Fibroblast of skin of abdomen (primary cell): Measurements from ENCODE around the gene HSP90AA1.
"Not testable (repeated sequence)": the region's sequence is repeated elsewhere in the genome, so short reads cannot be mapped to it uniquely, and the experiment has no call there.

Source experiments
- DNase-seq: peaks from one replicate; pipeline ENCODE4 v3.0.0-alpha.2; 2013

The HSP90AA1 gene

DNA sequence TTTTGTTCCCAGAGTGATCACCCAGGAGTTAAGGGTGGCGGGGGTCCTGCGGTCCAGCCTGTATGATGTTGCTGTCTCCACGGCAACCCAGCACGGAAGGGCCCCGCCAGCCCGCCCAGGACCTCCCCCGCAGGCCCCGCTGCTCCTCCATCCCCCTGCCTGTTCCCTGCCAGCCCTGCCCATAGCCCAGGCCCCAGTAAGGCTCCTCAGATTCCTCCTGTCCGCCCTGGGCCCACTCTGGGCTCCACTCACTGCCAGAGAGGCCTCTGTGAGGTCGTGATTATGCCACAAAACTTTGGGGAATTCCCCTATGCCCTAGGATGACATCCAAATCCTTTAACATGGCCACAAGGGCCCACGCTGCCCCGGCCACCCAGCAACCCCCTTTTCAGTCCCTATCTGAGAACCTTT is 20.8 kb downstream of the HSP90AA1 start:
- no peak for DNase-seq

DNA sequence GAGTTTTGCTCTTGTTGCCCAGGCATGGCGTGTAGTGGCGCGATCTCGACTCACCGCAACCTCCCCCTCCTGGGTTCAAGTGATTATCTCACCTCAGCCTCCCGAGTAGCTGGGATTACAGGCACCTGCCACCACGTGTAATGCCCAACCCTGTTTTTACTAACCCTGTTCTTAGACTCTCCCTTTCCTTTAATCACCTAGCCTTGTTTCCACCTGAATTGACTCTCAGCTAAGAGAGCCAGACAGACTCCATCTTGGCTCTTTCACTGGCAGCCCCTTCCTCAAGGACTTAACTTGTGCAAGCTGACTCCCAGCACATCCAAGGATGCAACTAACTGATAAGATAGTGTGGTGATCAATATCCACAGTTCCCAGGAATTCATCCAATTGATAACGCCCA is 22.3 kb downstream of the HSP90AA1 start:
- DNase-seq: not testable (repeated sequence)

DNA sequence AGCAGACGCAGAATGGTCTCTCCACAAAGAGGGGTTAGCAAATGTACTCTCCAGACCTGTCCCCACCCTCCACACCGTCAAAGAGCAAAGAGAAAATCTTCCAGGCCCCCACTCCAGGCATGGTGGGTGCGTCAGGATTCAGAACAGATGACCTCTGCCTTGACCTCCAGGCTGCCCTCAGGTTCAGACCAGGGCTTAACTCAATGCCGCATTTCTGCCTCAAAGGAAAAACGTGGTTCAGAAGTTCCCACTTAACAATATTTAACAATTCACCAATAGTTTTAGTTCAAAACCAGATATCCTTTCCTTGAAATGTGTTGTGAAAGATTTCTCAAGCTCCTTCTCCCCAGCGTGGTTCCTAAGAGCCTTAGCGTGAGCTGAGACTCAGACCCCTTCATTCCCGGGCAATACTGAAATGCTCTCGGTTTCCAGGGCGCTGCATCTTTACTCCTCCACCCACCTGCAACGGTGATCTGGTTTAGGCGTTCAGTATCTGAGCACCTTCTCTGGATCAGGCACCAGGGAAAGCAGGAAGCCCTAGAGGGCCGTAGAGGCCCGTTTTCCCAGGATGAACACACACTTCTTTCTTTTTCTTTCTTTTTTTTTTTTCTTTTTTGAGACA is 22.9 kb downstream of the HSP90AA1 start:
- no peak for DNase-seq

DNA sequence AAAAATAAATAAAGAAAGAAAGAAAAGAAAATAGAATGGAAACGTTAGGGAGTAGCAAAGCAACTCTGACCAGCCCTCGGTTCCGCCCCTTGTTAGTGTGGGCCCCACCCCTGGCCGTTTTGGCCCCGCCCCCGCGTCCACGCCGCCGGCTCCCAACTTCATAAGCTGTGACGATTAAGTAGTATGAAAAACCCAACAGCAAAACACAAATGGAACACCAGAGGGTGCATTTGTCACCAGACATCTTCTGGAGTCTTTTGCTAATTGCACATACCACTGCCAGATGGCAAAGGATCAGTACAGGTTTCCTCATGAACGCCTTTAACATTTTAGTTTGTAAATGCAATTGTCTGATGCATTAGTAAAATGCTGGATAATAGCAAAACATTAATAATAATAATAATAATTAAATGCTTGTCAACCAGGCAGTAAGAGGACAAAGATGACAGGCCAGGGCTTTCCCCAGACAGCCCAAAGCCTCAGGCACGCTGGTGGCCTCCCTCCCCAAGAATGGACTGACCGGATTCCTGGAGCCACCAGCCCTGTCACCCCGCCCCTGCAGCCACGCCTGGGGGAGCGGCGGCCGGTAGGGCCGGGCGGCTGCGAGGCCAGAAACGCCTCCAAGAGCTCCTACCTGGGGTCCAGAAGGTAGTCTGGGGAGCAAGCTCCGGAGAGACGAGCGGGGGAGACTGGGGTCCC is 23.6 kb downstream of the HSP90AA1 start:
- peak; percentile 89 for DNase-seq

DNA sequence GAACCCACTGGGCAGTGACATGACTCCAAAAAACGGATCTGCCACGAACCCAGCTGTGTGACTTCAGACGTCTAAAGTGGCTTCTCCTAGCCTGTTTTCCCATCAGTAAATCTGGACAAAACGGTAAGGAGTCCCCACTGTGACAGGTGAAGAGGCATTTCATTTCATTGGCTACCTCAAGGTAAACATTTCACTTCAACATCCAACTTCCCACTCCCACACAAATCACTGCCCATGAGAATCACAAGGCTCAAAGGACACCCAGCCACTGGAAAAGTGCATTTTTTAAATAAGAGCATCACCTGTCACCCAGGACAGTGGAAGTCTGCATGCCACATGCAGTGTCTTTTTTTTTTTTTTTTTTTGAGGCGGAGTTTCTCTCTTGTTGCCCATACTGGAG is 27.9 kb downstream of the HSP90AA1 start:
- DNase-seq: no peak

DNA sequence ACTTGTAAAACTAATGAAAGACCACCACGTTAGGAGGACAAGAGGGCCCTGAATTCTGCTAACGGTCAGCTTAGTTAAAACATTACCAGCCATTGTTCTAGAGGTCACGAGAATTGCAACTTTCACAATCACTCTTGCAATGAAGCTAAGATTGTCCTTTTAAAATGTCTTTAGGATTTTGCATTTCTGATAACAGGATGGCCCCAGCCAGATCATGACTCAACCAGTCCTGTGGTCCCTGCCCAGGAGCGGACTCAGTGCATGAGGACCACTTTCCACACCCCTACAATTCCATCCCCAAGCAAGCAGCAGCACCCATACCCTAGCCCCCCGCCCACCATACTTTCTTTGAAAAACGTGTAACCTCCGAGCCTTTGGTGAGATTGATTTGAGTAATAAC is 28.7 kb downstream of the HSP90AA1 start:
- no peak for DNase-seq

DNA sequence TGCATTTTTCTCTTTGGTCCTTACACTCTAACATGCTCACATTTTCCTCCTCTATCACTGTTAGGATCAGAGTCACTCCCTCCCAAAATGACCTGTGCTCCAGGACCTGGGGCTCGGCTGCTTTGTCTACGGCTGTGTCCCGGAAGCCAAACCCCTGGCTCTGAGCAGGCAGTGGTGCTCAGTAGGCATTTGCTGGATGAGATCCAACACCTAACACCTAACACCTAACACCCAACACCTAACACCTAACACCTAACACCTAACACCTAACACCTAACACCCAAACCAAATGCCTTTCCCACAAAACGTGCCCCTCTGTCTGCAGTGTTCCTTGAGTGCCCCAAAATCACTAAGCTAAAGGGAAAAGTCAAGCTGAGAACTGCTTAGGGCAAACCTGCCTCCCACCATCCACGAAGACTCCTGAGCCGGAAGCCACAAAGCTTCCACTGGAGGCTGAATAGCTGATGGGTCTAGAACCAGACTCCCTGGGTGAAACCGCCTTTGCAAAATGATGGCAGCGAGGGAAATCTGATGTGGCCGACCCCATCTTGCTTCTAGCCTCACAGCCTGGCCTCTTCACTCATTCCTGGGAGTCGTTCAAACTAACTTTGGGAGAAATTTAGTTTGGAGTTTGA is 29.2 kb downstream of the HSP90AA1 start:
- DNase-seq: no peak

DNA sequence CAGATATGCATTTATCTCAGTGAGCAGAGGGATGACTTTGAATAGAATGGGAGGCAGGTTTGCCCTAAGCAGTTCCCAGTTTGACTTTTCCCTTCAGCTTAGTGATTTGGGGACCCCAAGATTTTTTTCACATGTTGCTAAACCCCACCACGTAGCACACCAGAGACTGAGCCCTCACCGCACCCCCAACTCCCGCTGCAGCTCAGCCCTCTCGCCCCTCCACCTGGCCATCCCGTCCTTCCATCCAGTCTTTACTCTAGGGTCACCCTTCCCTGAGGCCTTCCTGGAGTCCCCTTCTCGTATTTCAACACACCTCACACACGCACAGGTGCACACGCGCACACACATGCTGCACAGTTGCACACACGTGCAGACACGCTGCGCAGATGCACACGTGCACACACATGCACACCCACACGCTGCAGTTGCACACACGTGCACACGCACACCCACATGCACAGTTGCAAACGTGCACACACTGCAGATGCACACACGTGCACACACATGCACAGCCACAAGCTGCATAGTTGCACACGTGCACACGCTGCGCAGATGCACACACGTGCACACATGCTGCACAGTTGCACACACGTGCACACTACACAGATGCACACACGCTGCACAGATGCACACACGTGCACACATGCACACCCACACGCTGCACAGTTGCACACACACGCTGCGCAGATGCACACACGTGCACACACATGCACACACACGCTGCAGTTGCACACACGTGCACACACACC is 30.0 kb downstream of the HSP90AA1 start:
- no peak for DNase-seq

DNA sequence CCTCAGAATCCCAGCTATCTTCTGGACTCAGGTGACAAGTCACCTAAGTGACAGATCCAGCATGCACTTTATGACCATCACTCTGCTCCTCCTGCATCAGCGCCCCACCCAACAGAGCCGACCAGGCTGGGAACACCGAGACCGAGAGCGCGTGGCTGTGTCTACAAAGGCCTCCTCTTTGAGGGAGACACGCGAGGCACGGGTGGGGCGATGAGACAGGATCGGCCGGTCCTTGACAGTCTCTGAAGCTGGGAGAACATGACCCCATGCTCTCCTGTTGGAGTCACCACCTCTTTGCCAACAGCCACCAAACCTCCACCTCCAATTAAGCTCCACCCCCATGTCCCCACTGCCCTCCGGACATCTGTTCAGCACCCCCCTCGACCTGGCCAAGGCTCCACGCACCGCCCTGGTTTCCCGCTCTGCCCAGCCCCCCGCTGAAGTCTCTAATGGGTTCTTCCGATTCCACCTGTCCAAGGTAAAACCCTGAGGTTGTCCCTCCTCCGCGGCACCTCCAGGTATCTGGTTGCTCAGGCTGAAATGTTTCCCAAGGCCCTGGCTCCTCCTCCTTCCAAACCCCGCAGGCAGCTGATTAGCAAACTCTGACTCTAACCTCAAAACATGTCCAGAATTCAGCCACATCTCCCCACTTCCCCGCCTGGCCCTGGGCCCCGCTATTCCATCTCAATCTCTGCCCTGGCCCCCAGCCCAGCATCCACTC is 31.5 kb downstream of the HSP90AA1 start:
- DNase-seq: peak; percentile 78

DNA sequence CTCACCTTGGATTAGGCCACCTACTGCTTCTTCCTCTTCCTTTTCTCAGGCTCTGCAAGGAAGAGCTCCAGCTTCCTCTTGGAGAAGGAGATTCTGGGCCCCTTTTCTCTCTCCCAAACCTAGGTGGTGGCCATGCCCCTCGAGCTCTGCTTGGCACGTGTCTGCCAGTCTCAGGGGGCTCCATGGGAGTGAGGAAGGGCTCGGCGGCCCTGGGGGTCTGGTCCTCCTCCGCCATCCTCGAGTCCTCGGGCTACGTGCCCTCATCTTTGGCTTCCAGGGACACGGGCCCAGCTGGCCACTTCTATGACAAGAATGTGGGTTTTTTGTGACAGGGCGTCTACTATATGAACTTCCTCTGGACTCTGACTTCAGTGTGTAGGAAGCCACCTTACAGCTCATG is 34.3 kb downstream of the HSP90AA1 start:
- DNase-seq: no peak

DNA sequence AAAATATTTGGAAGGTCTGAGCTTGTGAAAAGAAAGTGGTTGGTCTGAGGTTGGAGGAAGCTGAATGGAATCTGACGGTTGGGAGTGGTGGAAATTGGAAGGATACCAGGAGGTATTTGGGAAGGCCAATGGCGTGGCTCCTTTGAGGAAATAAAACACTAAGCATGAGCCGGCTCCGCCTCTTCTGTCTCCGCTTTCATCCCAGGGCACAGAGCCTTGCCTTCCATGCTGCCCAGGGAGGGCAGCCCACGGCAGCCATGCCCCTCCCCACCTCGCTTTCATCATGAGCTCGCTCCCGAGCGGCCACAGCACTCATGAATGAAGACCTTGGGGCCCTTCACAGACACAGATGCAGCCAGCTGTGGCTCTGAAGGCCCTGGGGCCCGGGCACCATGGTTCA is 36.2 kb downstream of the HSP90AA1 start:
- DNase-seq: peak; percentile 86

DNA sequence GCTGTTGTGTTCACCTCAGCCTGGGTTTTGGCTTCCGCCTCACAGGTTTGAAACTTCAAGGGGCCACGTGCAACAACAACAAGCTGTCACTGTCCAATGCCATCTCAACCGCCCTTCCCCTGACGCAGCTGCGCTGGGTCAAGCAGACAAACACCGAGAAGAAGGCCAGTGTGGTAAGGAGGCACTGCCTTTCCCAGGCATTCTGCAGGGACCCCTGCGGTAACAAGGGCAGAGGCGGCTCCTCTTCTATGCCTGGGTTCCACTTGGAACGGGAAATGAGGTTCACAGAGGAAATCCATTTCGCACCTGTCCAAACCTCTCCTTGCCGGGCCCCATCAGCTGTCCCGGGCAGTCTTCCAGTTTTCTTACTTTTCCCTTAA is 36.8 kb downstream of the HSP90AA1 start:
- DNase-seq: no peak

DNA sequence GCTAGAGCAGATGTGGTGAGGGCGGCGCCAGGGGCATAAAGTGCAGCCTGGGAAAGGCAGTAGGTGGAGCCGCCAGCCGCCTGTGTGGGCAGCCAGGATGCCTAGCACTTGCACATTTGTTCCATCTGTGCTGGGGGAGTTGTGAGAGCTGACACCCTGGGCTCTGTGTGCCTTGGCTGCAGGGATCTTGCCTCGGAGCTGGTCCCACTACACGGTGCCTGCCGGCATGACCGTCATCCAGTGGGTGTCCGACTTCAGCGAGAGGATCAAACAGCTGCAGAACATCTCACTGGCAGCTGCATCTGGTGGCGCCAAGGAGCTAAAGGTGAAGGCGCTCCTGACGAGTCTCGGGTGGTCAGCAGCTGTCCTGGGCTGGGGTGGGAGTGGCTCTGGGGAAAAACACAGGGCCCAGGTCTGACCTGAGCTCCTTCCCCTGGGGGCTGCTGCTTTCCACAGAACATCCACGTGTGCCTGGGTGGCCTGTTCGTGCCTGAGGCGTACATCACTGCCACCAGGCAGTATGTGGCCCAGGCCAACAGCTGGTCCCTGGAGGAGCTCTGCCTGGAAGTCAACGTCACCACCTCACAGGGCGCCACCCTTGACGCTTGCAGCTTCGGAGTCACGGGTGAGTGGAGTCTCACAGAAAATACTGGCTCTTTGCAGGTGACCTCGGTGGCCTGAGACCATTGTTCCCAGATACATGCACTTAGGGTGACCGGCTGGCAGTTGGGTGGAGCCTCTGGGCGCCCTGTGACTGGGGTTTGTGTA is 37.4 kb downstream of the HSP90AA1 start:
- no peak for DNase-seq

DNA sequence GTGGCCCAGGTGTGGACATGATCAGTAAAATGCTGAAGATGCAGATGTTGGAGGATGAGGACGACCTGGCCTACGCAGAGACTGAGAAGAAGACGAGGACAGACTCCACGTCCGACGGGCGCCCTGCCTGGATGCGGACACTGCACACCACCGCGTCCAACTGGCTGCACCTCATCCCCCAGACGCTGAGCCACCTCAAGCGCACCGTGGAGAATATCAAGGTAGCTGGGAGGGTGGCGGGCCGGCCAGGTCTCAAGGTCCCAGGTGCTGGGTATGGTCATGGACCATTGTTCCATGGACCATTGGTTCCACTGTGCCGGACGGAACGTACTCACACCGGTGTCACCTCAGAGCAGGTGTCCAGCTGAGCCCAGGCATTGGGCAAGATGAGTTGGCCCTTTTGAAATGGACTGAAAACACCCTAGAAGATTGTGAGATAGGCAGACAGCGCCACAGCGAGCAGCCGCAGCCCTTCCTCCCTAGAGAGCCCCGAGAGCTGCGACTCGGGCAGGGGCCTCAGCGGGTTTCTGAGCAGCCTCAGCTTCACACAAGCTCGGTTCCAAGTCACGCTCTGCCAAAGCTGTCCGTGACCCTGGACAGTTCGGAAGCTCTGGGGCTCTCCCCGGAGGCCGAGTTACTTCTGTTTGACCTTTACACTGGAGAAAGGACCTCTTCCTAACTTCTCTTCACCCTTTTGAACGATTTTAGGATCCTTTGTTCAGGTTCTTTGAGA is 38.9 kb downstream of the HSP90AA1 start:
- DNase-seq: no peak

DNA sequence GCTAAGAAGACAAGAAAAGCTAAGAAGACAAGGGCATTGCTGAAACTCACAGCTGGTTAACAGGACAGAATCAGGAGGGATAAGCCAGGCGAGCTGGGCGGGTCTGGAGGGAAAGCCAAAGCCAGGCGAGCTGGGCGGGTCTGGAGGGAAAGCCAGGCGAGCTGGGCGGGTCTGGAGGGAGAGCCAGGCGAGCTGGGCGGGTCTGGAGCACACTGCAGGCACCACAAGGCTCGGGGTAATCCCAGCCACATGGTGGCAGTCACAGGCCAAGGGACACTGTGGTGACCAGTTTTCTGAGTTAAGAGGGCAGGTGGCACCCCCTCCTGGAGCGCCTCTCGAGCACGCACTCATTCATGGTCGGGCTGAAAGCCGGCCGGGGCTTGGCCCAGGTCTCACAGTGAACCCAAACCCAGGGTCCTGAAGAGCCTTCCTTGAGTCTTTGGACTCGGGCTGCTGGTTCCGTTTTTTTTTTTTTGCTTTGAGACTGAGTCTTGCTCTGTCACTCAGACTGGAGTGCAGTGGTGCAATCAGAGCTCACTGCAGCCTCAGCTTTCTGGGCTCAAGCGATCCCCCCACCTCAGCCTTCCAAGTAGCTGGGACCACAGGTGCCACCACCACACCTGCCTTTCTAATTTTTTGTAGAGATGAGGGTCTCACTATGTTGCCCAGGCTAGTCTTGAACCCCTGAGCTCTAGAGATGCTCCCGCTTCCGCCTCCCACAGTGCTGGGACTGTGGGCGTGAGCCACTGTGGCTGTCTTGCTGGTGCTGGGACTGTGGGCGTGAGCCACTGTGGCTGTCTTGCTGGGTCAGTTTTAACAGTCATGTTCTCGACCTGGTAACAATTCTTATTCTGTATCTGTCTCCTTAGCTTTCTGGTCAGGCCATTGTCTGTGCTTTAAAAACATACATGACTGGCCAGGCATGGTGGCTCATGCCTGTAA is 40.2 kb downstream of the HSP90AA1 start:
- peak; percentile 48 for DNase-seq

DNA sequence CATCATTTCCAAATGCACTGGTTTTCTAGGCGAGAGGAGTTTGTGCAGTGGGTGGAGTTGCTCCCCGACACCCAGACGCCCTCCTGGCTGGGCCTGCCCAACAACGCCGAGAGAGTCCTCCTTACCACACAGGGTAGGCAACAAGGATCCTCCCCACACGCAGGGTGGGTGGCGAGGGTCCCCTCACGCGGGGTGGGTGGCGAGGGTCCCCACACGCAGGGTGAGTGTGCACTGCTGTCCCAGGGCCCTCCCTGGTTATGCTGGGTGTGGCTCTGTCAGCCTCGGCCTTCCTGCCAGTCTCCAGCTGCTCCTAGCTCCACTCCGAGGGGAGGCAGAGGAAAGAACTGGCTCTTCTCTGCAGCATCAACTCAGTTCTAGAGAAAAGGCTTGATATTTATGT is 42.3 kb downstream of the HSP90AA1 start:
- DNase-seq: no peak

DNA sequence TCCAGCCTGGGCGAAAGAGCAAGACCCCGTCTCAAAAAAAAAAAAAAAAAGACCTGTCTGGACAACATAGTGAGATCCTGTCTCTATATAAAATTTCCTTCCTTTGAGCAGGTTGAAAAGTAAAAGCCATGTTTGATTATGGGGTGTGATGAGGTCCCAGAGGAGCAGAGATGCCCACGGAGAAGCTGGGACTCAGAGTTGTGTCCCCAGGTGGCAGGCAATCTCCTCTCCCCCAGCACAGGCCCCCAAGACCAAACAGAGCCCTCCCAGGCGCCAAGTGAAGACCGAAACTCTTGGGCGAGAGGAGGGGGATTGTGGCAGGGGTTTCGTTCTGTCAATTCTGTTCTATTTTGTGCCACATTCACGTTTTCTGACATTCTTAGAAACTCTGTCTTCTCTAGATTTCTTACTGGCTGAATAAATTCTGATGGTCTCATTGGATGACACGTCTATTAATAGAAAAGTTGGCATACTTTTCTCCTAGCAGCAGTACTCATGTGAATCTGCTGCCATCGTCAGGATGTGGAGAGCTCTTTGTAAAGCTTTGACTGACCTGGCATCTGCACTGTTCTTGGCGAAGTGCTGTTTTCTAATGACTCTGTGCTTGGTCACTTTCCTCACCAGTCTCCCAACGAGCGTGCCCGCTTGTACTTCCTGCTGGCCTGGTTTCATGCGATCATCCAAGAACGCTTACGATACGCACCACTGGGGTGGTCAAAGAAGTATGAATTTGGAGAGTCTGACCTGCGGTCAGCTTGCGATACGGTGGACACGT is 43.4 kb downstream of the HSP90AA1 start:
- no peak for DNase-seq

DNA sequence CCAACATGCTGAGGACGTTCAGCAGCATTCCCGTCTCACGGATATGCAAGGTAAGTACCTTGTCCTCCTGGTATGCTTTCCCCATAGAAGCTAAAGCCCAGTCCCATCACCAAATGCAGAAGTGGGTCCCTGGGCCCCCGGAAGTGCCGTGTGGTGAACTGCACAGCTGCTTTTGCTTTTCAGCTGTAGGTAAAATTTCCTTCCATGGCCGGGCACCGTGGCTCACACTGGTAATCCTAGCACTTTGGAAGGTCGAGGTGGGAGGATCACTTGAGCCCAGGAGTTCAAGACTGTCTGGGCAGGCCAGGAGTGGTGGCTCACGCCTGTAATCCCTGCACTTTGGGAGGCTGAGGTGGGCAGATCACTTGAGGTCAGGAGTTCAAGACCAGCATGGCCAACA is 44.1 kb downstream of the HSP90AA1 start:
- DNase-seq: no peak

DNA sequence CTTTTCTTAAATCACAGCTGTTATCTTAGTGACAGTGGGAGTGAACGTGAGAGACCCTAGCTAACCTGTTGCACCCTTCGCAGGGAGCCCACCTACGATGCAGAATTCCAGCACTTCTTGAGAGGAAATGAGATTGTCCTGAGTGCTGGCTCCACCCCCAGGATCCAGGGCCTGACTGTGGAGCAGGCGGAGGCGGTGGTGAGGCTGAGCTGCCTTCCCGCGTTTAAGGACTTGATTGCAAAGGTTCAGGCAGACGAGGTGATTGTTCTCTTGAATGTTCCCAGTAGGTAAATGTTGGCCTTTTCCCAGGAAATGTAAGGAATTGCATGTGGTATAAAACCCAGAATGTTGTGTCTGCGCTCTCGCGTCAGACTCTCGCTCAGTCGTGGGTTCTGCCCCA is 46.7 kb downstream of the HSP90AA1 start:
- DNase-seq: no peak
